ENCODE measurements around the gene NF2.

The NF2 gene

DNA sequence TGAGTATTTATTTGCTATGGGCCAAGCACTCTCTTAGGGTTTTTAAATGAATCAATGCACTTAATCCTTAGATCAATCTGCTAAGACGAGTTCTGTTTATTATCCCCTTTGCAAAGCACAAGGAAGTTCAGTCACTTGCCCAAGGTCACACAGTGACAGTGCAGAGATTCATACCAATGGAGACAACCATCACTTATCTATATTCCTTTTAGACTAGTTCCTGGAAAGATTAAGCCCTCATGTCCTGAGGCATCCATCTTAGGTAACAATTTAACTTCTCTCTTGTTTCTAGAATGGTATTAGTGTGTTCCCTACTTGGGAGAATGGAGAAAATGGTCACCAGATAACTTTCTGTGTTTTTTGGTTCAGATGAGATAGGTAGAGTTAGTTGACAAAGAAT is 28.3 kb downstream of the NF2 start:
- DNase-seq (ENCODE audit: low read depth): no peak

DNA sequence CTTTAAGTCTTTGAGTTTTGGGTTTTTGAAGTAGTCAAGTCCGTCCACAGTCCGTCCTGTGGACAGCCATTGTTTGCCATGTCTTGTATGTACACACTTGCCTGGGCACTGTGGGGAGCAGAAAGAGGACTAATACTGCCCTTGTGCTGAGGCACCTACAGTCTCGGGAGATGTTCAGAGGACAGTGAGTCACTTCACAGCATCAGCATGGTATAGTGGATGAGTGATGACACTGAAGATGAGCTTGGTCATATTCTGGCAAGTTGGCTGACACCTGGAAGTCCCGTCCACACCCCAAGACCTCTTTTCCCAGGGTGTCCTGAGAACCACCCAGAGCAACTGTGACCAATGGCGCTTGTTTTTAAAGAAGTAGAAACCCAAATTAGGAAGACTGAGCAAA is 29.2 kb downstream of the NF2 start:
- DNase-seq (ENCODE audit: low read depth): no peak

DNA sequence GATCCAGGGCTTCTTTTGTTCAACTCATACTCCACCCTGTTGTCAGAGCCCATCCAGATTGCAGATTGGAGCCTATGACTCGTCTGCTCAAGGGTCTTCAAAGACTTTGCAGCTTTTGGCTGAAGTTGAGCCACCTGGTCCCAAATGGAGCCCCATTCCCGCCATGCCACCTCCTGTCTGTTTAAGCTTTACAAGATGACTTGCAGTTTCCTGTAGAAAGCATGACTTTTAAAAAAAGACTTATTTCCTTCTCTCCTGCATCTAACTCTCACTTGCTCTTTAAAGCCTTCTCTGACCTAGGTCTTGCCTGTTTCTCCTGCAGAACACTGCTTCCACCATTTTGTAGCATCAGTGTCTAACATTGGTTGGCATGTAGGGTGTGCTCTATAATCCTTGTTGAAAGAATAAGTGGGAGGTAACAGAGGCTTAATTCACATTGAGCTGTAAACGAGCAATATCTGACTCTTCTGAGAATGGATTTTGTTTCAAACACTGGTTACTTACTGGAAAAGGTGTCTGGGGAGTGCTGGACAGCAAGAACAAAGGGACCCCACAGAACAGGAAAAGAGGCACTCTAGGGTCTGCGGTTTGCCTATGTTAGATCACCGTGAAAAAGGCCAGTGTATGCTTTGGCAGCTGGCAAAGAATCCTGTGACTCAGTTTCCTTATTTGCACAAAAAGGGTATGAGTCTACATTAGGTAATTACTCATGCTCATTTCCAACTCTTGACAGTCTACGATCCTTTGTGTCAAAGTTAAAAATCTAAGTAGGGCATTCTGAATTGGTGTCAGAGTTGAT is 30.3 kb downstream of the NF2 start:
- DNase-seq (ENCODE audit: low read depth): no peak

DNA sequence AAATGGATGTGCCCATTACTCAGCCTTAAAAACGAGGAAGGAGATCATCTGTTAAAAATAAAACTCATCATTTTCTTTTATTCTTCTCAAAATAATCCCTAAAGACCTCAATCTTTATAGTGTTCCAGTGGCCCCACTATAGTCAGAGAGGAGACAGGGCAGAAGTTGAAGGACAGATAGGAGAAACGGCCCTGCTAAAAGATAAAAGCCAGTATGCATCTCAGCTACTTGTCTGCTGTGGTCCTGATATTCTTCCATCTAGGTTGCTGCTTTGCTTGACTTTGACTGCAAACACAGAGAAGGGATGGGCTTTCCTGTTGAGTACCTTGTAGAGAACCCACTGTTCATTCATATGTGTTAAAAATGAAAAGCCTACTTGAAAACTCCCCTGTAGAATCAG is 31.4 kb downstream of the NF2 start:
- DNase-seq (ENCODE audit: low read depth): no peak

DNA sequence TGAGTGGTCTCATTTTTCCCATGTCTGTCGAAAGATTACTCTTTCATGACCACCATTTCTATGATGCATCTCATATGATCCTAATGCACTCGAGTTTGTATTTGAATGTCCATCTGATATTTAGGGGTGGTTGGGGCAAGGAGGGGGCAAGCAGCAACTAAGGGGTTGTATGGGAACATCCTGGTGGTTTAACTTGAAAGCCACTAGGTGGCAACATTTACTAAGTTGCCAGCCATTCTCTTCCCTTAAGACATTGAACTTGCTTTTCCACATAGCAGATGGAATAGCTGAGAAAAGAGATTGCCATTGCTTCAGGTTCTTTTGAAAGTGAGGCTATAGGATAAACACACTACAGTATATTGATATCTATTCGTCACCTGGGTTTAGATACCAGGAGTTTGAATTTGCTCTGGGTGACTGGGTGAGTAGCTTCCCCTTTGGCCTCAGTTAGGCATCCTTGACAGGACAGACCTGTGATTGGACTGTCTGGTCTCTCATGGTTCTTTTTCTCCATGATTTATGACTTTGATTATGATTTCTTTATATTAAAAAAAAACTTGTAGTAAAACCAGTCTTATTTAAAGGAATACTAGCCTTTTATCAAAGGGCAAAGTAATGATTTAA is 32.4 kb downstream of the NF2 start:
- peak; percentile 57 for DNase-seq (ENCODE audit: low read depth)

DNA sequence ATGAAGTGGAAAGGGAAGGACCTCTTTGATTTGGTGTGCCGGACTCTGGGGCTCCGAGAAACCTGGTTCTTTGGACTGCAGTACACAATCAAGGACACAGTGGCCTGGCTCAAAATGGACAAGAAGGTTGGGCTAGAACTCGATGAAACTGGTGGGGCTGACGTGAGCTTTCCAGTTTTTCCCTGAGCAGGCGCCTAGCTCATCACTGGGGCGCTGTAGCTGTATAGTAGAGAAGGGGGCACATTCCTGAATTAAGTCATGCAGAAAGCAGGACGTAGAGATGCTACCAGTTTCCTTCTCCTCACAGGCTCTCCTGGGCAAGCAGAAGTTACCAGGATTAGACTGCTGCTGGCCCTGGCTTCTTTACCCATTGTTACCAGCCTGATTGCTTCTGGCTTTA is 33.3 kb downstream of the NF2 start:
- no peak for DNase-seq (ENCODE audit: low read depth)

DNA sequence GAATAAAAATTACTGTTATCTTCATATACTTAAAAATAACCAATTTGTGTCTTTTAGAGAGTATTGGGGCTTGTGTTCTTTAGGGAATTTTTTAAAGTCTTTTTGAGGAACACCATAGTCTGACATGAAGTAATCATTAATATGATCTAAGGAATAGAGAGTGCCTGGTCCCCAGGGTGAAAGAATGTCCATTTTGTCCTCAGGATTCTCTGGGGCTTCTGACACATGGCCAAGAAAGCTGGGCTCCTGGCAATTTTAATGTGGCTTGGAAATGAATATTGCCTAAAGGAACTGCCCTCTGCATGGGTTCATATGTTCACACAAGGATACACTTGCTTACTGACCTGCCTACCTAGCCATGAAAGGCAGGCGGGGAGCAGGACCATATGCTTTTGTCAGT is 33.7 kb downstream of the NF2 start:
- DNase-seq (ENCODE audit: low read depth): no peak

DNA sequence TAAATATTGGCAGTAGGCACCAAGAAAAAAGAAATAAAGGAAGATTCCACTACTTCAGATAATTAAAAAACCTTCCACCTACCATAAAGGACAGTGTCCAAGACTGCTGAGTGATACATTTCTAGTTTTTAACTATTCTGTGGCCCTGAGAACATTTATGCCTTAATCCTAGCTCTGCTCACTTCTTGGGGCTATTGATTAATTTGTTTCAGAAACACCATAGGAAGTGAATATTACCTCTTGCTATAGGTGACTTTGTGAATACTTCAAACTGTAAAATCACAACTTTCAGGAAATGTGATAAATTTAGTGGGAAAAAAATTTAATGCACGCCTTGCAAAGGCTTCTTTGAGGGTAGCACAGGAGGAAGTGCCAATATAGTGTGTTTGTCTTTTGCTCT is 35.2 kb downstream of the NF2 start:
- DNase-seq (ENCODE audit: low read depth): no peak

DNA sequence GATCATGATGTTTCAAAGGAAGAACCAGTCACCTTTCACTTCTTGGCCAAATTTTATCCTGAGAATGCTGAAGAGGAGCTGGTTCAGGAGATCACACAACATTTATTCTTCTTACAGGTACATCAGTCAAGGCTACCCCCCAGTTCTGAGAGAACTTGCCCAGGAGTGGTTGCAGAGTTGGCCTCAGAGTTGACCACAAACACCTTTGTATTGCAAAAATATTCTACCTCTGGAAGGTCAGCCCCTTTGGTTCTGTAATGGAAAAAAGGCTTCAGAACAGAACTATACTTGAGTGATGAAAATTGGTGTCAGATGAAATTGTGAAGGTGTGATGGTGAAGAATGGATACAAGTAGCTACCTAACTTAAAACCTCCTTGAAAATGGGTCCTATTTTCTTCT is 35.7 kb downstream of the NF2 start:
- DNase-seq (ENCODE audit: low read depth): no peak

DNA sequence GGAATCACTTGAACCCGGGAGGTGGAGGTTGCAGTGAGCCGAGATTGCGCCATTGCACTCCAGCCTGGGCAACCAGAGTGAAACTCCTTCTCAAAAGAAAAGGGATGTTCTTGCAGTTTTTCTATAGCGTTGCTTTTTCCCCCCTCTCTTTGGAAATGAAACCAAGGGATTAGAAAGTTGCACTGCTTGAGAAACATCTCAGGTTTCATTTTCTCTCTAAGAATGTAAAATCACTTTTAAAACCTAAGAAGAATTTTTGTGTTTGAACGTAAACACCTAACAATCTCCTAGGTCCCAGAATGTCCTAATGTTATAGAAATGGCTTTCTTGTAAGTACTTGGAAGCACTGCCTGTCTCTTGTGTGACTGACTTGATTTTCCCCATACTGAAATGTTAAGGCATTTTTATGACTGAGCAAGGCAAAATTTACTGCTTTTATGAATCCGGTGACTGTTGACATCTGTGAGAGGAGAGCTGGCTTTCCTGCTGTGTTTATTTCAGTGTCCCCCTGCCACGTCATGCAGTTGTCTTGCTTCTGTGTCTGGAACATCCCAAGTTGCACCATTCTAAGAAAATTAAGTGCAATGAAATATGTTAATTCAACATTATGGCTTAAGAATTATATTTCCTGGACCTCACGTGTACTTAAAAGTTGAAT is 37.7 kb downstream of the NF2 start:
- no peak for DNase-seq (ENCODE audit: low read depth)

DNA sequence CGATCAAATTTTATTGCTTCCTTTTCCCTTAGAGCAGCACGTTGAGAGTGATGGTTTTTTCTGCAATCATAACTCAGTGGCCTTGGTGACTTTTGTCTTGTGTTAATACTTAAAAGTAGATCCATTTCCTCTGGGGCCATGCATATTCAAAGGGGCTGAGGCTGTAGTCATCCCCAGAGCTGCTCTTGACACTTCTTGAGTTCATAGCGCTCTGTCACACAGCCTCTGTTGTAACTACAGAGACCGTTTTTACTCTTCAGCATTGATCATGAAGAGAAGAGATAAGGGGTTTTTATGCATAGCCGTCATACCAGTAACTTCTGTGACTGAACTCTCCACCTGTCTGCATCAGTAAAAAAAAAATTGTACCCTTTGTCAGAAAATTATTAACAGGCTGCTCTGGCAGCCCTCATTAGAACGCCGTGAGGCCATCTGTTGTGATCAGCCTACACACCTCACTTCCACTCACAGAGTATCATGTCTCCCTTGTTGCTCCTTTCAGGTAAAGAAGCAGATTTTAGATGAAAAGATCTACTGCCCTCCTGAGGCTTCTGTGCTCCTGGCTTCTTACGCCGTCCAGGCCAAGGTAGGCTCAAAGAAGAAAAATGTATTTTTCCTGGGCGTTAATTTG is 38.4 kb downstream of the NF2 start:
- no peak for DNase-seq (ENCODE audit: low read depth)

DNA sequence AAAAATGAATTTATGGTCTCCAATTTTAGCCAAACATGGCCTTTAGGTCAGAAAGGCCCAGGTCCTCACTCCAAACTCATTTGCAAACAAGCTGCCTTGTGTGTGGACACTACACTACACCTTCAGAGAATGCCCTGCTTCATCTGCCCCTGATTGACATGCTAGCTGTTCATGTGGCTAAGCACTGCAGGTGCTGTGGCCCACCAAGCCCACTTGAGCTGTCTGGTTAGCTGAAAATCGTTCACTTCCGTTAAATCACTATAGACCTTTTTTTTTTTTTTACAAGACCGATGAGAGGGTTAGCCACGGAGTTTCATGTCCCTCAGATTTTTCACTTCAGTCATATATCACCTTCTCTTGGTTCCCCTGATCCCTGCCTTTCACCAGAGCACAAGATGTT is 39.3 kb downstream of the NF2 start:
- no peak for DNase-seq (ENCODE audit: low read depth)

DNA sequence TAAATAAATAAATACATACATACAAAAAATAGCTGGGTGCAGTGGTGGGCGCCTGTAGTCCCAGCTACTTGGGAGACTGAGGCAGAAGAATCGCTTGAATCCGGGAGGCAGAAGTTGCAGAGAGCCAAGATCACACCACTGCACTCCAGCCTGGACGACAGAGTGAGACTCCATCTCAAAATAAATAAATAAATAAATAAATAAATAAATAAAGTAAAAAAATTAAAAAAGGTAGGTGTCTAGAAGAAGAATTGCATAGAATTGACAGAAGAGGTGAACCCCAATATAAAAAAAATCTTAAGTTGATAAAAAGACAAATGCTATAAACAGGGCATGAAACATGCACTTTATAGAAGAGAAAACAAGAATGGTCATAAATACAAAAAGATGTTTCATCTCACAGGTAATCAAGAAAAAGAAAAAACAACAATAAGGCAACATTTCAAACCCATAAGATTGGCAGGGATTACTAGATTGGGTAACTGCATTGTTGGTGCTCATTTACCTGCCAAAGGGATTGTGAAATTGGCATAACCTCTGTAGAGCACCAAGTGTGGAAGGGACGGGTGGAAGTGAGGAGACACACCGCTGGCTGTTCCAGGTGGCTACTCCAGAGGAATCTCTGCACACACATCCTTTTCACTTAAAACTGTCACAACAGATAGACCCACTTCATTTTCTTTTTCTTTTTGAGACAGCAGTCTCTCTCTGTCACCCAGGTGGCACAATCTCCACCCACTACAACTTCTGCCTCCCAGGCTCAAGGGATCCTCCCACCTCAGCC is 44.7 kb downstream of the NF2 start:
- DNase-seq (ENCODE audit: low read depth): no peak

DNA sequence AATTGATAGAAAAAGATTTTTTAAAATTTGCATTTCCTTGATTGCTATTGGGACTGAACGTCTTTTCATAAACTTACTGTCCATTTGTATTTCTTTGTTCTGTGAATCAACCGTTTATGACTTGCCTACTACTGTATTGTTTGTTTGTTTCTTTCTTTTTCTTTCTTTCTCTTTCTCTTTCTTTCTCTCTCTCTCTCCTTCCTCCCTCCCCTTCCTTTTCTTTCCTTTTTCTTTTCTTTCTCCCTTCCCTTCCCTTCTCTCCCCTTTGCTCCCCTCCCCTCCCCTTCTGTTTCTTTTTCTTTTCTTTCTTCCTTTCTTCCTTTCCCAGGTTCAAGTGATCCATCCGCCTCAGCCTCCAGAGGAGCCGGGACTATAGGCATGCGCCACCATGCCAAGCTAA is 46.9 kb downstream of the NF2 start:
- no peak for DNase-seq (ENCODE audit: low read depth)

DNA sequence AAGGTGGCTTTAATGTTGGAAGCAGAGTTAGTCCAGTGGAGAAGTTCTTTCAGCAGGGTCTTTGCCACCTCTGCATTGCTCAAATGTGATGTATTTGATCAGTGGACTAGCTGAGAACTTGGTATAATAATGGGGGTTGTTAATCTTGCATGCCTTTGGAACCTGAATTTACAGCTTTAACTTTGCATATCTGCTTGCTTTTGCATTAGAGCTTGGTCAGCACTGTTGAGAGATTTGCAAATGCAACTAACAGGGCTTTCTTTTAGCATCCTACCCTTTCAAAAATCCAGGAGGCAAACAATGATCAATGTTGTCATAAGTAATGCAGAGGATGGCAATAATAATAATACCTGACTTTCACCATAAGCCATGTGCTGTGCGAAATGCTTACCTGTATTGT is 48.2 kb downstream of the NF2 start:
- DNase-seq (ENCODE audit: low read depth): no peak

DNA sequence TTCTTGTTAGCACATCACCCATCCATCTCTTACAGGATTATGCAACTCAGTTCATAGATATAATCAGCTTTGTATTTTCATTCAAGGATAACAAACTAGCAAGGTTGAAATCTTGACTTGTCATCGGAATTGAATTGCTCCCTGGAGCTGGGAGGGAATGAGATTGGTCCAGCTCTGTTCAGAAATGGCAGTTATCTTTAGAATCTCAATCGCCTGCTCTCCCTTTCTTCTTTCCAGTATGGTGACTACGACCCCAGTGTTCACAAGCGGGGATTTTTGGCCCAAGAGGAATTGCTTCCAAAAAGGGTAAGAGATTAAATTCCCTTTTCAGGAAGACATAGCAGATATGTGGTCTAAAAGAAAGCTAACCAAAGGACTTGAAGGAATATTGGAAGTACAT is 51.0 kb downstream of the NF2 start:
- no peak for DNase-seq (ENCODE audit: low read depth)

DNA sequence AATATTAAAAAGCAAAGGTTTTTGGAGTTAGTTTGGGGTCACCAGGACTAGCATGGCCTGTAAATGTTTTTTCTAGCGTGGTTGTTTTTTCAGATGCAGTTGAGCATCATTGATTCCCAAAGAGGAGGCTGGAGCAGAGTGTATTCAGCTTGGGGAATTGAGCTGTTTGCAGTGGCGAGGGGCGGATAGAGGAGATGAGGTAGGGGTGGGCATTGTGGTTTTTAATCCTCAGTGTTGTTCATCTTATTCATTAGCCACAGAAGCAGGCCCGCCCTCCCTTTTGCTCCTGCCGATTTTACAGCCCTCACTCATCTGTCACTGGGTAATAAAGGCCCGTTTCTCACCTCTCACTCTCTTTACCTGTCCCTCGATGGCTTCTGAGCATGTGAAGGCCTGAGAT is 51.4 kb downstream of the NF2 start:
- DNase-seq (ENCODE audit: low read depth): no peak

DNA sequence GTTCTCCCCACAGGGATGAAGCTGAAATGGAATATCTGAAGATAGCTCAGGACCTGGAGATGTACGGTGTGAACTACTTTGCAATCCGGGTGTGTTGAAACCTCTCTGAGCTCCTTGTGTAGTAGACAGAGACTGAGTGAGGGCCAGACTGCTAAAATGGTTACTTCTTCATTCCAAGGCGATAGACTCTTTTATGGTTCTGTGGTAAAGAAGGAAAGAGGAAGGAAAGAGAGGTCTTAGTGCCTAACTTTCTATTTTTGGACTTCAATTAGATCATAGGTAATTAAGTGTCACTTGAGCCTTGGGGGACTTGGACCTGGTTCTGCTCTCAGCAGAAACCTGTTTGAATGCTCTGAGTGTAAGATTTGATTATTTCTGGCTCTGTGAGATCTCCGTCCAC is 54.7 kb downstream of the NF2 start:
- no peak for DNase-seq (ENCODE audit: low read depth)

DNA sequence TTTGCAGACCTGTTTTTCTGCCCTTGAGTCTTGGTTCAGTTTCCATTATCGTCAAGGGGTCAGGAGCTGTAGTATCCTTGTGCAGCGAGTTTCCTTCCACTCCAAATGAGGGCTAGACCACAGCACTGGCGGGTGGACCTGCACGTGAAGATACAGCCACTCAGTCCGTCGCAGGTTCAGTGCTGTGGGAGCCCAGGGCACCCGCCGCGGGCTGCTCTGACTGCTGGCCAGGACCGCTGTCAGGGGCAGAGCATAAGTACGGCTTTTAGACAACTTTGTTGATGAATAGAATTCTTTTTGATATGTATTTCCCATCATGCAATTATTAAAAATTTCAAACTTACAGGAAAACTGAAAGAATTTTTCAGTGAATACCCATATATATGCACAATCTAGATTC is 56.6 kb downstream of the NF2 start:
- DNase-seq (ENCODE audit: low read depth): no peak

DNA sequence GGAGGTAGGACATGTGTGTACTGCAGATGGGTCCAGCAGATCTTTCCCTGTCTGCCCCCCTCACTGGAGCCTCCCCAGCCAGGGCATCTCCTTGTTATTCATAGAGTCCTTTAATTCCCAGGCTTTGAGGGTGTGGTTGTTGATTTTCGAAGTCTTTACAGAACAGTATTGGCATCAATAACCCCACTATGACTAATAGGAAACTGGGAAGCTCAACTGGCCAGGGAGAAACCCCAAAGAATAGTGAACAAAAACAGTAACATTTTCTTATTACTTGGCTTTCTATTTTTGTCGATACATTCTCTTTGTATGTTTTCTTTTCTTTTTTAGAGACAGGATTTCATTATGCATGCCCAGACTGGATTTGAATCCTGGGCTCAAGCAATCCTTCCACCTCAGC is 57.9 kb downstream of the NF2 start:
- DNase-seq (ENCODE audit: low read depth): peak; percentile 26

DNA sequence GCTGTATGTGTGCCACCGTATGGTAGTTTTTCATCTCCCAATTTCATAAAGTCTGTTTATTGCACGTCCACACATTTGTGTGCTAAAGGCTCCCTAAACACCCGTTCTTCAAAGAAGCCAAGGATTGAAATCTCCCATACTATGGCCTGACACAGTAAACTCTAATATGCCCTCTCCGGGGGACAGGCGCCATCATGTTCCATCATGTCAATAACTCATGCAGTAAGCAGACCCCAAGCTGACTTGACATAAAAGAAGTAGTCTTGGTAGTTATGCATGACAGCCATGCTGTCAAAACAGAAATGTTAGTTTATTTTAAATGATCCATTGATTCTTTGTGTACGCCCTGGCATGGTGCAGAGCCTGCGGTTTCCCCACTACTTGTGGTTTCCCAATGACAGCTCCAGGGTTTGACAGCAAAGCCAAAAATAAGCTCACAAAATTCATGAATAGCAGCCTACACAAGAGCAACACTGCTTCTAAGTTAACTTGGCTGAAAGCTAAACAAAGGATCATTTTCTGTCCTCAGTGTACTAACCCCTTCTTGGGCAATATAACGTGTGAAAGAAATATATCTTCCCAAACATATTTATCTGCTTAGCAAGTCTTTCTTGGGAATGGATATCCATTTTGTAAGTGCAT is 59.9 kb downstream of the NF2 start:
- no peak for DNase-seq (ENCODE audit: low read depth)

DNA sequence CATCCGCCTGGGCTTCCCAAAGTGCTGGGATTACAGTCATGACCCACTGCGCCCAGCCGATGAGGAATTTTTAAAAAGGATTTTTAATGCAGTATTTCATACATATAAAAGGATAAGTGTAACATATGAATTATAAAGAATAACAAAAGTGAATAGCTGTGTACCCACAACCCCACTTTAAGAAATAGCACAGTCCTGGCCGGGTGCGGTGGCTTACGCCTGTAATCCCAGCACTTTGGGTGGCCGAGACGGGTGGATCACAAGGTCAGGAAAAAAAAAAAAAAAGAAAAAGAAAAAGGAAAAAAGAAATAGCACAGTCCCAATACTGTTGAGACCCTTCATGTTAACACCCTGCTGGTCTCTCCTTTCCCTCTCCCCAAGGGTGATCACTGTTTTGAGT is 62.1 kb downstream of the NF2 start:
- no peak for DNase-seq (ENCODE audit: low read depth)
